K562 (cell line): ENCODE data around the gene MYL12B.

ENCODE experiments used
- CBX3 ChIP-seq, 2 experiments: IDR thresholded peaks; 1 replicate in 1 of 2; 2 replicates in 1 of 2; pipeline ENCODE4 v1.6.1; 2012; ENCODE audit warnings: inconsistent platforms in 2 of 2, low read length in 2 of 2, borderline replicate concordance in 1 of 2, control low read depth in 1 of 2
- CEBPB ChIP-seq: fragments of 450-650 bp; IDR thresholded peaks from 2 replicates; pipeline ENCODE4 v1.6.1; 2016; ENCODE audit warnings: missing genetic modification characterization, missing compliant biosample characterization
- CHD2 ChIP-seq: IDR thresholded peaks from 2 replicates; pipeline ENCODE4 v1.6.1; 2011; ENCODE audit warnings: low read depth, low read length
- CTCF ChIP-seq, 3 experiments: IDR thresholded peaks in 2 of 3; conservative IDR thresholded peaks in 1 of 3; 2 replicates each; pipeline ENCODE4 v1.5.1; 2011 to 2012; ENCODE audit warnings: low read length in 3 of 3, mild to moderate bottlenecking in 3 of 3, control low read depth in 2 of 3, improper control_type of control experiment in 1 of 3, inconsistent platforms in 1 of 3, low read depth in 1 of 3, mixed read lengths in 1 of 3, moderate library complexity in 1 of 3; ENCODE audit not compliant: insufficient read depth in 2 of 3
- EGR1 ChIP-seq: fragments of 450-650 bp; conservative IDR thresholded peaks from 2 replicates; pipeline ENCODE4 v1.6.1; 2017; ENCODE audit warnings: mild to moderate bottlenecking
- FOSL1 ChIP-seq: fragments of 200-800 bp; sonication (Bioruptor generic); conservative IDR thresholded peaks from 2 replicates; pipeline ENCODE4 v1.6.1; 2016; ENCODE audit warnings: missing genetic modification characterization, missing compliant biosample characterization
- FOXK2 ChIP-seq, 2 experiments: fragments of 450-650 bp; IDR thresholded peaks in 1 of 2; conservative IDR thresholded peaks in 1 of 2; 2 replicates each; pipeline ENCODE4 v1.6.1; 2016; ENCODE audit warnings: low read depth in 2 of 2, mild to moderate bottlenecking in 1 of 2
- JUNB ChIP-seq: fragments of 450-650 bp; formaldehyde crosslinking; conservative IDR thresholded peaks from 2 replicates; pipeline ENCODE4 v1.4.0; 2020; ENCODE audit warnings: mild to moderate bottlenecking
- POLR2AphosphoS5 ChIP-seq: IDR thresholded peaks from 2 replicates; pipeline ENCODE4 v1.6.1; 2011; ENCODE audit warnings: mild to moderate bottlenecking, low read depth, low read length, moderate library complexity; ENCODE audit not compliant: control insufficient read depth, insufficient read depth
- TF ChIP-seq, protein P1 (sequence below): sonication (generic); formaldehyde crosslinking; IDR thresholded peaks from 2 replicates; pipeline ENCODE4 v1.8.1; 2023; ENCODE audit warnings: mild to moderate bottlenecking, missing genetic modification reagents

DNA sequence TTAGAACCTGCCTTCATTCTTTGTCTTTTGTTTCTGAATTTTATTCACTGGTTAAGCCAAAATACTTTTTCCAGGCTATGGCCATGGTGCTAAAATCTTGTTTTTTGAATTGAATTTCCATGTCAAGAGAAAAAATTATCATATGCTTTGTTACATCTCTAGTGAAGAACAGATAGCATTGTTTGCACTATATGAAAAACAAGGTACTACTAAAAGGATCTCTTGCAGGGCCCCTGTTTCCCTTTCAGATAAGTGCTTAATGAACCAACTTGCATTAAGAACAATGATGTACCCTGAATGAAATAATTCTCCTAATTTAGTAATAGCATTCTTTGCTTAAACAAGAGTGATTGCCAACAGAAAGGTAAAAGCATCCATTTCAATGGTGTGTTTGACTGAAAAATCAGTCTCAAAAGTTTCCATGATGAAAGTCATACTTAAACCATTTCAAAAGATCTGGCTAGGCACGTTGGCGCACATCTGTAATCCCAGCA, 4.3 kb upstream of the MYL12B start:
- TF ChIP-seq POLR2AphosphoS5 (no peak), CTCF (IDR thresholded peaks at IDR 0.05 in 2 of 3, conservative IDR thresholded peaks at IDR 0.05 in 1 of 3; ENCODE audit: insufficient read depth in 2 of 3, low read depth in 1 of 3, low read length in 3 of 3) (no peak), FOSL1 (tag) (no peak), CEBPB (no peak), EGR1 (no peak), FOXK2 (conservative IDR thresholded peaks at IDR 0.05 in 1 of 2, IDR thresholded peaks at IDR 0.05 in 1 of 2; ENCODE audit: low read depth in 2 of 2) (no peak), CHD2 (no peak), JUNB (CRISPR knock-in tag) (no peak), CBX3 (IDR thresholded peaks at IDR 0.05; ENCODE audit: borderline replicate concordance in 1 of 2, low read length in 2 of 2) (no peak)
- TF ChIP-seq, protein P1, sequence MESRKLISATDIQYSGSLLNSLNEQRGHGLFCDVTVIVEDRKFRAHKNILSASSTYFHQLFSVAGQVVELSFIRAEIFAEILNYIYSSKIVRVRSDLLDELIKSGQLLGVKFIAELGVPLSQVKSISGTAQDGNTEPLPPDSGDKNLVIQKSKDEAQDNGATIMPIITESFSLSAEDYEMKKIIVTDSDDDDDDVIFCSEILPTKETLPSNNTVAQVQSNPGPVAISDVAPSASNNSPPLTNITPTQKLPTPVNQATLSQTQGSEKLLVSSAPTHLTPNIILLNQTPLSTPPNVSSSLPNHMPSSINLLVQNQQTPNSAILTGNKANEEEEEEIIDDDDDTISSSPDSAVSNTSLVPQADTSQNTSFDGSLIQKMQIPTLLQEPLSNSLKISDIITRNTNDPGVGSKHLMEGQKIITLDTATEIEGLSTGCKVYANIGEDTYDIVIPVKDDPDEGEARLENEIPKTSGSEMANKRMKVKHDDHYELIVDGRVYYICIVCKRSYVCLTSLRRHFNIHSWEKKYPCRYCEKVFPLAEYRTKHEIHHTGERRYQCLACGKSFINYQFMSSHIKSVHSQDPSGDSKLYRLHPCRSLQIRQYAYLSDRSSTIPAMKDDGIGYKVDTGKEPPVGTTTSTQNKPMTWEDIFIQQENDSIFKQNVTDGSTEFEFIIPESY (CRISPR knock-in tag): no peak
